HG02973 (cell line): ENCODE data around the gene DSCAM.

Experiments used
- ATAC-seq: cut with Tn5 transposase; IDR thresholded peaks from one replicate; pipeline ENCODE4 v1.9.1; 2021; ENCODE audit warnings: moderate library complexity; ENCODE audit not compliant: unreplicated experiment

Gene DSCAM

DNA sequence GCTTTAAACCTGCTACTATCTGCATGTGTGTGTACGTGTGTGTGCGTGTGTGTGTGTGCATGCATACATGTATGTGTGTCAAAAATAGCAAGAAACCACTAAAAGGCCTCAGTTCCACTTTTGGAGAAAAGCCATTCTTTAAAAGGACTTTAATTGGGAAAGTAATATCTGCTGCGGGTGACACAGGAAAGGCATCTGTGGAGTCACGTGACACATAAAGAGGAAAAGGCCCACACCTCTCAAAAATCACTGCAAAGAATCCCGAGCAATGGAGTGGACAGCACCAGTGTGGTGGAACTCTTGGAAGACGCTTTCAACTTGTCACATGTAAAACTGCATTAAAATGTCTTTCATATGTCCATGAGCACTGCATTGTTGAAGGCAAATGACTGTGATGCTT lies 63.6 kb downstream of the DSCAM start:
- ATAC-seq = no peak

GRCh38 chr21:40770435-40771055 lies 76.4 kb downstream of the DSCAM start:
- ATAC-seq = no peak

- ATAC-seq = no peak
These were observed 77.7 kb downstream of the DSCAM start for GRCh38 chr21:40769231-40769630.

- no peak for ATAC-seq
These were observed 78.9 kb downstream of the DSCAM start for GRCh38 chr21:40768056-40768455.

- ATAC-seq = no peak
These were observed 80.6 kb downstream of the DSCAM start for GRCh38 chr21:40766381-40766780.

DNA sequence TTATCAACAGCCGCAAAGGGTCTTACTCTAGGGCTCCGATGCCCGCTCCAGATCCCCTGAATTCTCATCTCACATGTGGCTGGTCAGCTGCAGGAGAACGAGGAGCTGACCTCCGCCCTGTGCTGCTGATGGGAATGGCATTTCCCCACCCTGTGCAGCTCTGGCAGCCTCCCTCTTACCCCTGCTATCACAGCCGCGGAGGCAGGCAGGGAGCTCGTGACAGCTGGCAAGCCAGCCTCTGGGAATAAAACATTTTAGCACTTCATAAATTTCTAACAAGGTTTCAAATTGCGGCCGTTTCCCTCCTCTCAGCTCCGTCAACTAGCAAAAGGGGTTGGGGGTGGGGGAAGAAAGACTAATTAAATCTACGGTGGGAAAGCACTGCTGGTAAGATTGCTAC lies 81.1 kb downstream of the DSCAM start:
- ATAC-seq = no peak

DNA sequence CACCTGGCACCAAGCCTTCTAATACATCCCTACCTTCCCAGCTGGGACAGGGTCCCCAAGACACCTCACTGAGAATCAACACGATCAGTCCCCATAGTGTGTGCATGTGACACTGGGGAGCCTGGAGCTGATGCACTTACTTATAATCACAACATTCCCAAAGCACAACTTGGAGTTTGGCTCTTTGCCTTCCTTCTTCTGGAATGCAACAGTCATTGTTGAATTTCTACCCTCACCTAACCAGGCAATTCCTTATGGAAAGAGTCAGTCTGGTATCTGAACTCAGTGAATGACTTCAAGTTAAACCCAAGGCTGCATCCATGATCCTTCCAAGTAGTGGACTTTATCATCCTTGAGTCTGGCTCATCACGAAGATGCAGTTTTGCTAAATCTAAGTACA lies 86.1 kb downstream of the DSCAM start:
- no peak for ATAC-seq

DNA sequence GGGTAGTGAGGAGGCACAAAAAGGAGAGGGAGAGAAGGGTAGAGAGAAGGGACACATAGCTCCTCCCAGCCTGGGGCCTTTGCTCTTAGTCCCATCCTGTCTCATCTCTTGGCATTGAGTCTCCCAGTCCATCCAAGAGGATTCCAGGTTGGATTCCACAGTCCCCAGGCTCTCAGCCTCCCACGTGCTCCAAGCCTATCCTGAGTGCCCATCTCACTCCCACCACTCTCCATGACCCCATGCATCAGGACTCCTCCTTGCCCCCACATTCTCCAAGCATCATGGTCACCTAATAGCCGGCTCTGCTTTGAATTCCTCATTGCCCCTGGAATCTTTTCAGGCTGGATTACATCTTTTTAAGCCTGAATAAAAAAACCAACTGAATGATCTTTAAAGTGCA lies 87.9 kb downstream of the DSCAM start:
- ATAC-seq = no peak

- ATAC-seq = no peak
These were observed 89.6 kb downstream of the DSCAM start for GRCh38 chr21:40757366-40757765.

DNA sequence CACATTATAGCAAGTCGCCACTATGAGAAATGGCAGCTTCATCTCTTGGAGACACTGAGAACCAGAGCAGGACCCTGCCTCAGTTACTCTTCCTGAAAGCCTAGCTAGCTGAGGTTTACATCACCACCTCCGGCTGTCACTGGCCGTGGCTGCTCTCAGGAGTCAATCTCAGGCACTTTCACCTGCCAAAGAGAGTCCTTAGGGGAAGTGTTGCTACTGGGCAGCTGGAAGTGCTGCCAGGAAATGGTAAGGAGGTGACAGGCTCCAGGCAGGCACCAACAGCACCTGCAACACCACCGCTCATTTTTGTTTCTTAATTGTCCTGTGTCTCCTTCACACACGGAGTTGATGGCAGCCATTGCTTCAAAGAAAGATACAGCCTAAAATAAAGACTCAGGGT lies 92.5 kb downstream of the DSCAM start:
- no peak for ATAC-seq

GRCh38 chr21:40753756-40754155 lies 93.2 kb downstream of the DSCAM start:
- no peak for ATAC-seq

DNA sequence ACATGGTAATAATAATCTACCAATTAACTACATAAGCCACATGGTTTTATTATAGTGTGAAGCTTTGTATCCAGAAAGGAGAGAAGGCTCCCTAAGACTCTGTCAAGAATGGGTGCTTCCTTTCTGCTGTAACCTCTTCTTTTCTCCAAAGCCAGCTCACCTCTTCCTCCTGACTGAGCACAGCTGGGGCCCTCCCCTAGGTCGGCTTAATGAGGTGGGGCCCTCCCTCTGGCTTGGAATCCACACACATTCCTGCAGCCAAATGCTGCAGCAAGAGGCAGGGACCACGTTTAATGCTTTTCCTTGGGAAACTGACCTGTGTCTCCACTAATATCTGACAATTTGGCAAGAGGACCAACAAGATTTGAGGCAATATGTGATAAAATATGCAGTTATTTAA lies 94.8 kb downstream of the DSCAM start:
- ATAC-seq = no peak

DNA sequence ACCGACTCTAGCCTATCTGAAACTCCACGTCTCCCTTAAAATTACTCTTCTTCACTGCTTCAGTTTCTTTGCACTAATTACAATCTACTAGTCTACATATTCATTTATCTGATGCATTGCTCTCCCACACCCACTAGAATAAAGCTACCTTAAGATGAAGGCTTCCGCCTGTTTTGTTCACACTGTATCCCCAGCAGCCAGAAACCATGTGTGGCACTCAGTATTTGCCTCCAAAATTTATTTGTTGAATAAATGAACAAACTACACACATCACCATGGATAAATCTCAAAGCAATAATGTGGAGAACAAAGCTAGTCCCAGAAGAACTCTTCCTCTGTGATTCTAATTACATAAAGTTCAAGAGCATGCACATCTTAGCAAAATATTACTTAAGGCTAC lies 95.7 kb downstream of the DSCAM start:
- ATAC-seq = no peak

- no peak for ATAC-seq
These were observed 110.8 kb downstream of the DSCAM start for GRCh38 chr21:40736145-40736544.

DNA sequence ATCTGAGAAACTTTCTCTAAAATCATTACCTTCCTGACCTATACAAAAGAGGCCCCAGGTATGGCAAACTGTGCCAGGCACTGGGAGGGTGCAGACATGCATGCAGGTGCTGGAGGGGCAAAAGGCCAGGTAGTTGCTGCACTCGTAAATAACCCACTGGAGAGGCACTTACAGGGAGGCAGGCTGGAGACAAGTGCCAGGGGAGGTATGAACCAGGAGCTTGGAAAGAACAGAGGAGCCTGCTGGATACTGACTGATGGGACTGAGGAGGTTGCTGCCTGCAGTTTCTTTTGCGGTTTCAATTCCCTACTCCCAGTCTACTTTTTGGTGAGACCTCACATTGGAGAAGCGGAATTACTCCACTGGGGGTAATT lies 113.9 kb downstream of the DSCAM start:
- no peak for ATAC-seq

- no peak for ATAC-seq
These were observed 114.5 kb downstream of the DSCAM start for GRCh38 chr21:40732253-40733023.

DNA sequence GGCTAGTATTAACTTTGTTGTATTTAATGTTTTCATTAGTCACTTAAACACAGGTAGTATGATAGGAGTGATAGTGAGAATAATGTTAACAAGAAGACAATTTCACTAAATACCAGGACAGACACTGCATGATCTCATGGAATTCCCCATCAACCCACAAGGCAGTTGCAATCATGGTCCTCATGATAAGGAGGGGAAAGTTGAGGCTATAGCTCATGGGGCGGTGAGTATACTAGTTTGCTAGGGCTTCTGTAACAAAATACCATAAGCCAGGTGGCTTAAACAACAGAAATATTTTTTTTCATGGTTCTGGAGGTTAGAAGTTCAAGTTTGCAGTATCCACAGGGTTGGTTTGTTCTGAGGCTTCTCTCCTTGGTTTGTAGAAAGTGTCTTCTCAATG lies 115.8 kb downstream of the DSCAM start:
- ATAC-seq = no peak

GRCh38 chr21:40730426-40730800 lies 116.5 kb downstream of the DSCAM start:
- ATAC-seq = no peak

DNA sequence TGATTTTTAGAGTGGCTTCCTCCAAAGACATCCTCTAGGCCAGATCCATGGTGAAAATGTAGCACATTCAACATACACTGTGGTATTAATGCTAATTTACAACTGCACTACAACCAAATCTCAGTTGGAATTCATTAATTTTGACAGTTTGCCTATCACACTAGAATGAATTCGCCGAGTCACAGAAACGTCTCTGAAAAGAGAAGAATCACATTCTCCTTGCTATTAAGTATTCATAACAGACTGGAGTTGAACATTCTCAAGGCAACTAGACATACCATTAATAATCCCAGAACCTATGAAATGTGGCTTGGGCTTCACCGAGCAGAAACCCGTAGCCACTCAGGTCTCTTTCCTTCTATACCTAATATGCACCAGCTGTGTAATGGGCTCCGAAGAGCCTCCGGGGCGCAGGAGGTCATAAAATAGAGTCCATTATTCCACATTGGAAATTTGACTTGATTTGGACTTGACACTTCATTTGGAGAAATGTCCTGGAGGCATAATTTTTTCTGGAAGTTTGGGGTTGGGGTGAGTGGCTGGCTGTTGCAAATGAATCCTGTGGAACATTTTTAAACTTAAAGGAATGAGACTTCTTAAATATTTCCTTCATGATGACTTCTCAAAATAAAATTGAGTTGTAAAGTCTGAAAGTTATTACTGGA lies 117.1 kb downstream of the DSCAM start:
- no peak for ATAC-seq

DNA sequence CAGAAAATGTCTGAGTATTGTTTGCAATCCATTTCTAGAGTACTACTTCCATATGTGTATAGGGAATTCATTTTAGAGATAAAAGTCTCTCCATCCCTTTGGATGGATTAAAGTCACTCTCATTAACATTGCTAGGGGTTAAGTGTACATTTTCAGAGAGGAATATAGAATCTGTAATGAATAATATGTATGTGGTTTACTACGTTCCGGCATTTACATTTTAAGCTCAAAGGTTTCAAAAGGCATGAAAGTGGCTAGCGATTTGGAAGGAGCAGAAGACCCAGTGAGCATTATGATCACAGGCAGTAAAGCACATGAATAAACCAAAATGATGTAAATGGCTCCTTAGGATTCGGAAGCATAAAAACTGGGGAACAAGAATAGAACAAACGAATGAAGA lies 123.0 kb downstream of the DSCAM start:
- no peak for ATAC-seq

- no peak for ATAC-seq
These were observed 123.6 kb downstream of the DSCAM start for GRCh38 chr21:40723317-40723716.

DNA sequence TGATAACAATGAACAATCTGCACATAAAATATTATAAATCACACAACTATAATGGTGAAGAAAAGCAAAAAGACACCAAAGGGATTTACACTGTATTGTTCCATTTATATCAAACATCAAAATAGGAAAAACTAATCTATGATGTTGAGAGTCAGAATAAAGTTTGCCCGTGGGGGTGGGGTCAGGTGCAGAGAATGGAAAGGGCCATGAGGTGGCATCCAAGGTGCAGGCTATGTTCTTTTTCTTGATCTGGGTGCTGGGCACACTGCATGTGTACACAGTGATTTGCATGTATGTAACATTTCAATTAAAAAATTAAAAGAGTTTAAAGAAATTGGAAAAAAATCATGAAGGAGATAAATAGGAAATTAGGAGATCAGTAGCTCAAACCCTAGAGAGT lies 127.3 kb downstream of the DSCAM start:
- ATAC-seq = no peak
